GM19025 (cell line): ENCODE data around the gene TRAF5.
"Not testable (repeated sequence)": the region's sequence is repeated elsewhere in the genome, so short reads cannot be mapped to it uniquely, and the experiment has no call there.

Experiments
- ATAC-seq: cut with Tn5 transposase; IDR thresholded peaks from one replicate; pipeline ENCODE4 v1.9.1; 2021; ENCODE audit warnings: mild to moderate bottlenecking, low read depth, moderate library complexity; ENCODE audit not compliant: unreplicated experiment

TRAF5 gene

GRCh38 chr1:211326528-211327345, at the start of gene TRAF5:
TRAF5 (plus strand) TSS chr1:211326833; CDS start chr1:211353240, 26,407 bp downstream.
- ATAC-seq, result peak; percentile 32

- ATAC-seq, result no peak
These were observed 47.3 kb upstream of the TRAF5 start for GRCh38 chr1:211279340-211279739.

GRCh38 chr1:211280910-211281309, 45.7 kb upstream of the TRAF5 start:
- no peak for ATAC-seq

GRCh38 chr1:211281320-211282022, 45.2 kb upstream of the TRAF5 start:
- ATAC-seq, result no peak

GRCh38 chr1:211282023-211282373, 44.6 kb upstream of the TRAF5 start:
- no peak for ATAC-seq

- no peak for ATAC-seq
These were observed 41.4 kb upstream of the TRAF5 start for GRCh38 chr1:211285196-211285595.

GRCh38 chr1:211287218-211287617, 39.4 kb upstream of the TRAF5 start:
- no peak for ATAC-seq

- no peak for ATAC-seq
These were observed 34.2 kb upstream of the TRAF5 start for GRCh38 chr1:211292411-211292810.

GRCh38 chr1:211296396-211296795, 30.2 kb upstream of the TRAF5 start:
- ATAC-seq, result no peak

GRCh38 chr1:211305044-211305443, 21.6 kb upstream of the TRAF5 start:
- ATAC-seq, result peak; percentile 92

- ATAC-seq, result no peak
These were observed 17.0 kb upstream of the TRAF5 start for GRCh38 chr1:211309617-211310016.

- ATAC-seq, result no peak
These were observed 13.2 kb upstream of the TRAF5 start for GRCh38 chr1:211313392-211313791.

GRCh38 chr1:211318576-211319280, 7.9 kb upstream of the TRAF5 start:
- ATAC-seq, result no peak

- no peak for ATAC-seq
These were observed 6.7 kb upstream of the TRAF5 start for GRCh38 chr1:211319892-211320291.

GRCh38 chr1:211320980-211321379, 5.7 kb upstream of the TRAF5 start:
- ATAC-seq, result no peak

GRCh38 chr1:211321646-211322045, 5.0 kb upstream of the TRAF5 start:
- not testable (repeated sequence) for ATAC-seq

- ATAC-seq, result peak; percentile 38
These were observed 3.2 kb upstream of the TRAF5 start for GRCh38 chr1:211323156-211324063.

GRCh38 chr1:211324992-211325775, 1.4 kb upstream of the TRAF5 start:
- no peak for ATAC-seq

- ATAC-seq, result no peak
These were observed 499 bp upstream of the TRAF5 start for GRCh38 chr1:211326140-211326527.
